SK-N-MC (cell line): Measurements from ENCODE around the gene TAGAP.
"Not testable (repeated sequence)": the region's sequence is repeated elsewhere in the genome, so short reads cannot be mapped to it uniquely, and the experiment has no call there.

Experiments
- DNase-seq: peaks from one replicate; pipeline ENCODE4 v3.0.0-alpha.2; 2011; ENCODE audit warnings: low read depth, low spot score
- H3K27ac ChIP-seq: fragments of 200-600 bp; sonication (generic); 2 replicates; pipeline ENCODE4 v1.5.1; 2016; ENCODE audit warnings: mixed run types
- H3K36me3 ChIP-seq: fragments of 200-600 bp; sonication (generic); 2 replicates; pipeline ENCODE4 v1.6.1; 2017; ENCODE audit warnings: antibody characterized with exemption, low read length, mixed read lengths; ENCODE audit not compliant: insufficient read depth
- H3K4me3 ChIP-seq: fragments of 200-600 bp; sonication (generic); 2 replicates; pipeline ENCODE4 v1.5.1; 2016
- H3K9ac ChIP-seq: fragments of 200-600 bp; sonication (generic); 2 replicates; pipeline ENCODE4 v1.8.0; 2017; ENCODE audit warnings: mixed run types, mixed read lengths; ENCODE audit not compliant: insufficient read length
- H3K9me3 ChIP-seq: fragments of 200-600 bp; sonication (generic); 2 replicates; pipeline ENCODE4 v1.6.1; 2017; ENCODE audit warnings: low read depth, mild to moderate bottlenecking, antibody characterized with exemption, low read length, moderate library complexity, mixed read lengths
- EZH2 ChIP-seq: fragments of 200-600 bp; sonication (generic); IDR thresholded peaks from one replicate; pipeline ENCODE4 v1.6.1; 2017; ENCODE audit warnings: antibody characterized with exemption
- FOXP2 ChIP-seq: optimal IDR thresholded peaks from 2 replicates; pipeline ENCODE3; 2011; ENCODE audit warnings: mild to moderate bottlenecking, moderate library complexity; ENCODE audit not compliant: insufficient read depth; ENCODE audit errors: extremely low read length, control extremely low read depth
- POLR2AphosphoS5 ChIP-seq: IDR thresholded peaks from 2 replicates; pipeline ENCODE4 v1.6.1; 2012; ENCODE audit warnings: mild to moderate bottlenecking, low read depth, low read length, borderline replicate concordance

Gene TAGAP

GRCh38 chr6:159036673-159037072 is 8.1 kb downstream of the TAGAP start:
- TF ChIP-seq FOXP2: no peak
- TF ChIP-seq POLR2AphosphoS5: no peak
- no peak for TF ChIP-seq EZH2
- no peak for DNase-seq
- Histone ChIP-seq H3K4me3 (no peak overlapping the region), H3K36me3 (0 out of 2 replicates have a peak, but pooled peaks cover under 1% of the 10 kb centered on the region), H3K27ac (no peak overlapping the region), H3K9ac (no peak overlapping the region), H3K9me3 (no peaks in the 10 kb centered on the region)

- TF ChIP-seq POLR2AphosphoS5 (no peak), FOXP2 (no peak), EZH2 (no peak)
- no peak overlapping the region for H3K27ac ChIP-seq
These were observed 8.9 kb downstream of the TAGAP start for GRCh38 chr6:159035891-159036290.

GRCh38 chr6:159033160-159034049 is 11.4 kb downstream of the TAGAP start:
- no peak overlapping the region for H3K9ac ChIP-seq
- H3K9me3 ChIP-seq: no peaks in the 10 kb centered on the region
- H3K36me3 ChIP-seq: no peaks in the 10 kb centered on the region
- H3K27ac ChIP-seq: no peak overlapping the region
- TF ChIP-seq POLR2AphosphoS5 (no peak), FOXP2 (no peak), EZH2 (no peak)
- H3K4me3 ChIP-seq: no peak overlapping the region
- no peak for DNase-seq

More at GRCh38 chr6:159035891-159036290, 8.9 kb downstream of the TAGAP start:
- no peaks in the 10 kb centered on the region for H3K36me3 ChIP-seq
- H3K9ac ChIP-seq: no peak overlapping the region
- H3K4me3 ChIP-seq: no peak overlapping the region
- no peaks in the 10 kb centered on the region for H3K9me3 ChIP-seq
- no peak for DNase-seq

- TF ChIP-seq FOXP2 (no peak), POLR2AphosphoS5 (no peak), EZH2 (no peak)
- Histone ChIP-seq H3K9ac (no peak overlapping the region), H3K27ac (no peak overlapping the region), H3K36me3 (no peaks in the 10 kb centered on the region), H3K9me3 (no peaks in the 10 kb centered on the region), H3K4me3 (no peak overlapping the region)
- no peak for DNase-seq
These were observed 12.9 kb downstream of the TAGAP start for GRCh38 chr6:159031846-159032245.

- TF ChIP-seq EZH2 (no peak), POLR2AphosphoS5 (no peak), FOXP2 (no peak)
- no peaks in the 10 kb centered on the region for H3K36me3 ChIP-seq
- H3K4me3 ChIP-seq: no peak overlapping the region
- H3K9me3 ChIP-seq: no peaks in the 10 kb centered on the region
- H3K27ac ChIP-seq: no peak overlapping the region
- no peak for DNase-seq
- no peak overlapping the region for H3K9ac ChIP-seq
These were observed 14.6 kb downstream of the TAGAP start for GRCh38 chr6:159030168-159030567.

- DNase-seq, H3K9ac ChIP-seq, H3K9me3 ChIP-seq, H3K36me3 ChIP-seq, H3K4me3 ChIP-seq, H3K27ac ChIP-seq: not testable (repeated sequence)
These were observed 19.6 kb downstream of the TAGAP start for GRCh38 chr6:159025224-159025623.

GRCh38 chr6:159023893-159024292 is 20.9 kb downstream of the TAGAP start:
- TF ChIP-seq EZH2 (no peak), FOXP2 (no peak), POLR2AphosphoS5 (no peak)
- Histone ChIP-seq H3K36me3 (no peaks in the 10 kb centered on the region), H3K27ac (no peak overlapping the region), H3K4me3 (no peak overlapping the region), H3K9ac (no peak overlapping the region), H3K9me3 (no peaks in the 10 kb centered on the region)
- no peak for DNase-seq

- H3K4me3 ChIP-seq: no peak overlapping the region
- H3K9me3 ChIP-seq: 0 out of 2 replicates have a peak, but pooled peaks cover 4% of the 10 kb centered on the region
- no peak overlapping the region for H3K9ac ChIP-seq
- H3K36me3 ChIP-seq: no peaks in the 10 kb centered on the region
- no peak for DNase-seq
- no peak overlapping the region for H3K27ac ChIP-seq
- TF ChIP-seq EZH2 (no peak), POLR2AphosphoS5 (no peak), FOXP2 (no peak)
These were observed 24.8 kb downstream of the TAGAP start for GRCh38 chr6:159020011-159020410.
